ENCODE measurements around the gene DNAJA3.

The DNAJA3 gene

DNA sequence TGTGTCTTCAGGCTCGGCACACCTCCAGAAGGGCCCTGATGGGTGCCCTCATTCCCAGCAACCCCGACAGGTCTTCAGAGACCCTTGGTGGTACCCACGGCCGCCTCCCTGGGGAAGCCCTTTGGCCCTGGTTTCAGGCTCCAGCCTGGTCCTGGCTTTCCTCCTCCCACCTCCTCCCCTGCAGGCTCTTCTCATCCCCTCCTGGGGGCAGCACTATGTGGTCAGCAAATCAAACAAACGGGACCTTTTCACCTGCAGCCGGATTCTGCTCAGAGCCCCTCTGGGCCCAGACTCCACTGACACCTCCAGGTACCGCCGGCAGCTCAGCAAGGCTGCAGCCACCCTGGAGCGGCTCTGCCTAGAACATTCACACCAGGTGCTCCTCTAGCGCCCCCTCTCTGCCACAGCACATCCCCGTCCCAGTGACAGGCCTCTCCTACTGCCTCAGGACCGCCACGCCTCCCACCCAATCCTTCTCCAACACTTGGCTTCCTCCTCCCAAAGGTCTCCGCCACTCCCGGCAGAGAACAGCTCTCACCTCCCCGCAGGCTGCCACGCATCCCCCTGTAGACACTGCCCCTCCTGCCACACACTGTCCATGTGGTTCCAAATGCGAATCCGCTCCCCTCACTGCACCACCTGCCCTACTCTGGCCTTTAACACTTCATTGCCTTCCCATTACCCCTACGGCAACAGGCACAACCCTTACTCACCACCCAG, 21.3 kb upstream of the DNAJA3 start:
- FAIRE-seq (no peak), DNase-seq (ENCODE audit: insufficient read length, low spot score) (no peak)

DNA sequence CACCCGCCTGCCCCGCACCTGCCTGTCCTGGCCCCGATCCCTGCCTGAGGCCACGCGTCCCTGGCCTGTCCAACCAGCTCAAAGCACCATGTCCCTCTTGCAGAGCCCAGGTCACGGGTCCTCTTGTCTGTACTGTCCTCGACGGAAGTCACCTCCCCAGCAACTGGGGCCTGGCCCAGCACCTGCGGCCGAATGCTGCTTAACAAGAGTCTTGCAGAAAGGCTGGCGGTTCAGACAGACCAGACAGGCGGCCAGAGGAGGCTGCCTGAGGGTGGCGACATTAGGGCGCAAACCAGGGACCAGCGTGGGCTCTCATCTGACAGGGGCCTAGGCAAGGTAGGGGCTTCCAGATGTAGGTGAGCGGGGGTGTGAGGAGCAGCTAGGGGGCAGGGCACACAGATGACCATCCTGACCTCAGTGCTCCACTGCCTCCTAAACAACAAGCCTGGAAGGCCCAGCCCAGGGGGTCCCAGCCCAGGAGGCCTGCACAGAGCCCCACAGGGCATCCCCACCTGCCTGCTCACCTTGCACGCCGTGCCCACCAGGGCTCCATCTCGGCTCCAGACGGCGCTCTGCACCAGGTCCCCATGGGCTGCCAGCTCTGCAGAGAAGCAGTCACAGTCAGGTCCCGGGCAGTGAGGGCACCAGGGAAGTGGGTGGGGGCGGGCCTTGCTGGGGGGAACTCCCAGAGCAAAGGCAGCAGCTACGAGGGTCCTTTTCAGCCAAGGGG, 20.5 kb upstream of the DNAJA3 start:
- DNase-seq (ENCODE audit: insufficient read length, low spot score) (no peak), FAIRE-seq (no peak)

DNA sequence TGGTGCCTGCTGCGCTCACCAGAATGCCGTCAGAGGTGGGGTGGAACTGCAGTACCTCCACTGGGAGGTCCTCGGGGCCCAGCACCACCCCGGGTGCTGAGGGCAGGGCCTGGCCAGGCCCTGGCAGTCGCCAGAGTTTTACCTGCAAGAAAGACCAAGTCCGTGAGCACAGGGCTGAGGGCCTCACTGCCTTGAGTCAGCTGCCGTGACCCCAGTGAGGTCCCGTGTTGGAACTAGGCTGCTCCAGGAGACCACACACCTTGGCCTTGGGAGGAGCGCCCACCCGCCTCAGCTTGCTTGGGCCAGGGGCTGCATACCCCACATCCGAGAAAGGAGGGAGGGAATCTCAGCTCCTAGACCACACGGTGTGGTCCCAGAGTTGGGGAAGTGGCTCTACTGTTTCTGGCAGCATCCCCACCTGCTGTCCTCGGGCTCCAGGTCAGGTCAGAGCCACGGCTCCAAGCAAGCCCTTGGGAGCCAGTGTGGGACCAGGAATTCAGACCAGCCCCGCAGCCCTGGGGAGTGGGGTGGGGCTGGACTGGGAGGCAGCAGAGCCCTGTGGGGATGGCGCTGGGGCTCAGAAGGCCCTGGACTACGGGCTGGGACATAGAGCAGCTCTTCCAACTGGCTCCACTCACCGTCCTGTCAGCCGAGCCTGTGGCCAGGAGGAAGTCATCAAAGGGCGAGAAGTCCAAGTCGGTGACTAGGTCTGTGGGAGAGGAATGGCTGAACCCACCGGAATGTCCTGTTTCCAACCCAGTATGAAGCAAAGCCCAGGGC, 17.9 kb upstream of the DNAJA3 start:
- DNase-seq (ENCODE audit: insufficient read length, low spot score), result no peak
- no peak for FAIRE-seq

DNA sequence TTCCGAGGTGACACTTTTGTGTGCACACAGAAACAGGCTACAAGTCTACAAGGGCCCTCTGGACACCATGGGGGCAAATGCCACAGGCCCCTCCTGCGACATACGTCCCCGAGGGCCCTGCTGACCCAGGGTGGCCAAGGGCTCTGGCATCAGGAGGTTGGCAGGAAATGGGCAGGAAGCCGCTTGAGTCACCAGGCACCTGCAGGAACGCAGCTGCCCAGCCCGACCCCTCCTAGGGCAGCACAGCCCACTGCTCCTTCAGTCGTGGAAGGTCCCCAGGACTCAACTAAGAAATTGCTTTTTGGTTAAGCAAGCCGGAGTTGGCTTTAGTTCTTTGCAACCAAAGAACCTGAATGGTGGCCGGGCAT, 17.4 kb upstream of the DNAJA3 start:
- DNase-seq (ENCODE audit: insufficient read length, low spot score) (no peak), FAIRE-seq (no peak)

DNA sequence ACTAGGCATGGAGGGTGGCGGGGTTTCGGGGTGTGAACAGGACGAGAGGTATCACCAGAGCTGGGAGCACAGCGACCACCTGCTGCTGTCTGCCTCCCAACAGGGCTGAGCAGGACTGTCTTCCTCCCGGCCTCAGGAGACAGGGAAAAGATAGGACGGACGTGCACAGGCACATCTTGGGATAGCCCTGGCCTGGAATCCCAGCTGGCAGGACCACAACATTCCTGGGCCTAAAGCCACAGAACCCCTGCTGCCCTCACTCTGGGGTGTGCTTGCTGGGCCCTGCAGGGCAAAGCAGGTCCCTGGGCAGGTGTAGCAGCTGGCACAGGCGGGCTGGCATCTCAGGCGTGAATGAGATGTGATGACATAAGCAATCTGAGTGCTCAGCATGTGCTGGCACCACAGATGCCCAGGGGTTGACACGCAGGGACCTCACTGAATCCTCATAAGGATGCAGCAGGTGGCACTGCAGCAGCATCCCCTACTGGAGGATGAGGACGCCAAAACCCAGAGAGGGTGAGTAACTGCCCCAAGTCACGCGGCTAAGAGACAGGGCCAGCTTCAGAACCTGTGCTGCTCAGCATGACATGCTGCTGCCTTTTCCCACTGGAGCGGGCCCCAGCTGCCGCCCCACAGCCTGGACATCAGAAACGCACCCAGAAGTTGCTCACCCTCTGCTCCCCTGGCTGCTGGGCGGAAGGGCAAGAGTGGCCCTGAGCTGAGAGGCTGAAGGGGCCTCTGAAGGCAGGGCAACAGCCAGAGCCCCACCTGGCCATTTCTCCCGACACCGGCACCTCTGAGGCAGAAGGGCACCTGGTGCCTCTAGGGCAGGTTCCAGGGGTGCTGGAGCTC, 16.4 kb upstream of the DNAJA3 start:
- FAIRE-seq (no peak), DNase-seq (ENCODE audit: insufficient read length, low spot score) (no peak)

DNA sequence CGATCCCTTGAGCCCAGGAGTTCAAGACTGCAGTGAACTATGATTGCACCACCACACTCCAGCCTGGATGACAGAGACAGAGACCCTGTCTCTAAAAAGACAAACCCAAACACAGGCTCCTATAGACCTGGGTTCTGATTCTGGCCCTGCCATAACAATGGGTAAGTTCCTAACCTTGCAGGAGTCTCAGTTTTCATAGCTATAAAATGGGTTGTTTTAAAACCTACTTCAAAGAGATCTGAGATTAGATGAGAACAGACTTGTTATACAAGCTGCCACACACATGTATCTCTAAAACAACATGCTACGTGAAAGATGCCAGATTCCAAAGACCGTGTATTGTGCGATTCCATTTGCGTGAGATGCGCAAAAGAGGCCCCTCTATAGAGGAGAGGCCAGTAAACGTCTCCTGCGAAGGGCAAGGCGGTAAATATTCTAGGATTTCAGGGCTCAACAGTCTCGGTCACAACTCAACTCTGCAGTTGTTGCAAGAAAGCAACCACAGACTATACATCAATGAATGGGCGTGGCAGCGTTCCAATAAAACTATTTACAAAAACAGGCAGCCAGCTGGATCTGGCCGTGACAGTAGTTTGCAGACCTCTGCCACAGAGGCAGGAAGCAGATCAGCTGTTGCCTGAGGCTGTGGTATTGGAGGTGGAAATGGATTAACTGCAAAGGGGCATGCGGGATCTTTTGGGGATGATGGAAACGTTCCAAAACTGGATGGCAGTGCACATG, 15.2 kb upstream of the DNAJA3 start:
- no peak for FAIRE-seq
- DNase-seq (ENCODE audit: insufficient read length, low spot score), result no peak

DNA sequence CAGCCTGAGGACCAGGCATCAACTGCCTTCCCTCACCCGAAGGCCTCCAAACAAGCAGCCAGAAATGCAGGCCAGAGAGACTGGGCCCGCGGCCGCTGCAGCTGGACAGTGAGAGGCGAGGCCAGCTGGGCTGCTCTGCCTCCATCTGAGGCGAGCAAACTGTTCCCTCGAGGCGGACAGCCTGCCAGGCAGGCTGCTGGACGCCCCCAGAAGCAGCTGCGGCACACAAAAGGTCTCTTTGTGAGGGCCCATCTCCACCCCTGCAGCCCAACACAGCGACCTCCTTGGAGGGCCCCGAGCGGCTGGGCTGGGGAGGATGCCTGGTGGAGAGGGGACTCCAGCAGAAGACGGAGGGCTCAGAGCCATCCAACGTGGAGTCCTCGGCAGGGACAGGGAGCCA, 14.0 kb upstream of the DNAJA3 start:
- no peak for DNase-seq (ENCODE audit: insufficient read length, low spot score)
- FAIRE-seq, result no peak

DNA sequence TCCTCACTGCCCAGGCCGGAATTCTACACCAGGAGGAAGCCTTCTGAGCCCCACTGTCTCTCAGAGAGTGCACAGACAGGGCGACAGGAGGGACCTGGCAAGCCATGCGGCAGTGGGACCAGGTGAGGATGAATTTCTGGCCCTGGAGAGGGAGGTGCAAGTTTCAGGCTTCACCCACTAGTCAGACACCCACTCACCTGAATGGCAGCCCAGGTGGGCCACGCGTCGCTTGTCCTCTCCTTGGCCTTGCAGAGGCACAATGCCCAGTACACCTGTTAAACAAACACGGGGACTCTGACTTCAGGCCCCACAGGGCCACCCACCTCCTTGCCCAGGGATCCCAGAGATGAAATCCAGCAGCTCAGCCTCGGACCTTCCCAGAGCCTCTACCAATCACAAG, 13.5 kb upstream of the DNAJA3 start:
- FAIRE-seq (no peak), DNase-seq (ENCODE audit: insufficient read length, low spot score) (no peak)

DNA sequence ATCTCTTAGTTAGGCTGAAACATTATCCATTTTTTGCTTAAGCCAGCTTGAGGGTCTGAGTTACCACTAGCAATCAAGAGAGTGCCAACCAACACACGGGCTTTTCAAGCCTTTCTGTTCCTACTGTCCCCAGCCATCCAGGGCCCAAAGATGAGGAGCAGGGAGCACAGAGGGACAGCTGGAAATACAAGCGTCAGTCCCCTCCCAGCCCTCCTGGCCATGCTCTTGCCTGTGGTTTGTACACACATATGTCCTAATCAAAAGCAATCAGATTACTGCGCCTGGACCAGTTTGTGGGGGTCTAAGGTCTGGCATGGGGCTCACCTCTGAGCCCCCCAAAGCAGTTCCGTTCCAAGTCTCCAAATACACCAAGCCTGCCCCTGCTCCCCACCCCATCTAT, 12.8 kb upstream of the DNAJA3 start:
- FAIRE-seq, result no peak
- no peak for DNase-seq (ENCODE audit: insufficient read length, low spot score)

DNA sequence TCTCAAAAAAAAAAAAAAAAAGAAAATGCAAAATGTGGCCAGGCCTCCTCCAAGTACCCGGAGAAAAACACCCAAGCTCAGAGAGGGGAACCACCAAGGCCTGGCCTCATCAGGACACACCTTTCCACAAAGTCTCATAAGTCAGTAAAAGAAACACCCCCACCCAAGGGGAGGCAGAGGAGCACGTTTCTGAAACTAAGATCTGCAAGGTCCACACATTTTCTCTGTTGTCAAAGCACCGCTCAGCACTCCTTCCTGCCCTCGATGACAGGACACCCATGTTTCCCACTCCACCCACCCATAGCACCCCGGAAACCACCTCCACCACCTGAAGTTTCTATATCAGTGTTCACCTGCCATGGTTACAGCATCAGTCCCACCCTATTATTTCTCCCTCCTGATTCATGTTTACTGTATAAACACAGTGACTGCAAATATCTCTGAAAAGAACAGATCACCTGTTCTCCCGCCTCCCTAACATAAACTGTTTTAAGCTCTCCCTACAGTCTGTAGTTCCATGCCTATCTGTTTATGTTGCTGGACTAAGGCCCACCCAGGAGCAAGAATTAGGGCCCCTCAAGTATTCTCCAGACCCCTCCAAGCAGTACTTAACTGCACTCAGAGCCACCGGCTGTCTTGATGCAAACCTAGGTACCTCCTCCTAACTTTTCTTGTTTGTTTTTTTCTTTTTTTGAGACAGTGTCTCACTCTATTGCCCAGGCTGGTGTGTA, 11.3 kb upstream of the DNAJA3 start:
- FAIRE-seq (no peak), DNase-seq (ENCODE audit: insufficient read length, low spot score) (no peak)

DNA sequence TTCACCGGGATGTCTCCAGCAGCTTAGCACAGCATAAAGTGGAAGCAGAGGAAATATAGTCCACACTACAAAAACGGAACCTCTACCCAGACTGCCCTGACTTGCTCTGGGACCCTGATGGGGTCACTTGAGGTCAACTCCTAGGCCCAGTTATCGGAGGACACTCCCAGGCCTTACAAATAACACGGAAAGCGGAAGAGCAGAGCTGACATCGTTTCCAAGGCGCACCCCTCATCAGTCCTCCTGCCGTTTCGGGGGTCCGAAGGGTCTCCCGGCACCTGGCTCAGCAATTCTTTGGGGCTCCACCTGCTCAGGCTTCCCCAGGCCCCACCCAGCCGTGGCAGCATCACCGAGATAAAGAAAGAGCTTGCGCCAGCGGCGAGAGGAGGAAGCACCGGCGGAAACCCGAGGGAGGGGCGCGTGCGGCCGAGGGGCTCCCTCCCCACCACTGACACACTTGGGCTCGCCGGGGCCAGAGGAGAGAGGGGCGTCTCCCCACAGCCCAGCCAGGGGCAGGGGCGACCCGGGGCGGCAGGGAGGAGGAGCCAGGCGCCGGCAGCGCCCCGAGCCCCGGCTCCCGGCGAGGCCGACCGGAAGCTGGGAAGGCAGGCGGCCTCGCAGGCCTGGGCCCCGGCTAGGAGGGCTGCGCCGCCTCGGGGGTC, 10.0 kb upstream of the DNAJA3 start:
- DNase-seq (ENCODE audit: insufficient read length, low spot score) (no peak), FAIRE-seq (no peak)

DNA sequence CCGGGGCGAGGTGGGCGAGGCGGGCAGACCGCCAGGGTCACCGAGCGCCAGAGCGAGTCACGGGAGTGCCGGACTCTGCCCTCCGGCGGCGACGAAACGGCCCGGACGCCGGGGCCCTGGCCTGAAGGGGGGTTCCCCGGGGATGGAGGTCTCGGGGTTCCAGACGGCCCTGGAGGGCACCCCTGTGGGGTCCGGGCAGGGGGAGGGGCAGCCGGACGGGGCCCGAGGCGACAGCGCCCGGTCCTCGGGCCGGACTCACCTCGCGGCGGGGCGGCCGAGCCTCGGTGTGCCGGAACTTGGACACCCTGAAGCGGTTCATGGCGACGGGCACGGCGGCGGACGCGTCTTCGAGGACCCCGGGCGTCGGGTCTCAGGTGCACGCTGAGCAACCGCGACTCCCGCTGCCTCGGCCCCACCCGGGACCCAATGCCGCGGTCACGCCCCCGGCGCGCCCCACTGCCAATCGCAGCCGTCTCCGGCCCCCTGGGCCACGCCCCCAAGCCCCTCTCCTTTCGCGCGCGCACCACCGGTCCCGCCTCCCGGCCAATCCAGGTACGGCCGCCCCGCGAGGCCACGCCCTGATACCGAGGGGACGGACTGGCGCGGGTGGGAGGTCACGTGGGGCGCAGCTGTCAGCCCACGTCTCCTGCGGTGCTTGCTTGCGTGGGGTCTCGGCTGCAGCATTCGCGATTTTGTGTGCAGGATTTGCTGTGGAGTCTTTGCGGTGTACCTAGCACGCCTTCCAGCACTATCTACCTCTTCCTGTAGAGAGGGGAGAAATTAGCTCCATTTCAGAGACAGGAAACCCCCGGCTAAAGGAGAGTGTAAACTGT, 9.3 kb upstream of the DNAJA3 start, which contains the start of gene CORO7:
TSS of gene CORO7 (minus strand) at position 397 of the 833 bp plus-strand sequence. CDS start at position 319, 78 bp downstream.
- FAIRE-seq, result peak; percentile 86

DNA sequence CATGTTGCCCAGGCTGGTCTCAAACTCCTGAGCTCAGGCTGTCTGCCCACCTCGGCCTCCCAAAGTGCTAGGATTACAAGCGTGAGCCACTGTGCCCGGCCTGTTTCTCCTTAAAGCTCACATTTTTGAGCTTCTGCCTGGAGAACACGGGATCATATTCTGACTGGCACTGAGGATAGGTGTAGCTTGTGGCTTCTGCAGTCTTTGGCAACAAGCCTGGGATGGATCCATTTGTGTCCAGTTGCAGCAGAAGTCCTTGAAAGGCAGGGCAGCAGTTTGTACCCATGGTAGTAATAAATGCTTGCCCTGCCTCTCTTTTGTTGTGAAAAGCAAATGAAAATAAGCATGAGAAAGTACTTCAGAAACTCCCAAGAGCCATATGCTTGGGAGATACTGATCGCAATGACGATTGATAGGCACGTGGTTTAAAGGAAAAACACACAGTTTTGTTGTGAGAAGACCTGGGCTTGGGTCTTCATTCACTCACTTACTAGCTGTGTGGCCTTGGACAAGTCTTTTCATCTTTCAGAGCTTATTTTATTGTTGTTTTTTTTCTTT, 6.2 kb upstream of the DNAJA3 start:
- no peak for FAIRE-seq
- no peak for DNase-seq (ENCODE audit: insufficient read length, low spot score)

More for the DNA sequence above, 9.3 kb upstream of the DNAJA3 start, which contains the start of gene CORO7:
- DNase-seq (ENCODE audit: insufficient read length, low spot score), result peak; percentile 93

DNA sequence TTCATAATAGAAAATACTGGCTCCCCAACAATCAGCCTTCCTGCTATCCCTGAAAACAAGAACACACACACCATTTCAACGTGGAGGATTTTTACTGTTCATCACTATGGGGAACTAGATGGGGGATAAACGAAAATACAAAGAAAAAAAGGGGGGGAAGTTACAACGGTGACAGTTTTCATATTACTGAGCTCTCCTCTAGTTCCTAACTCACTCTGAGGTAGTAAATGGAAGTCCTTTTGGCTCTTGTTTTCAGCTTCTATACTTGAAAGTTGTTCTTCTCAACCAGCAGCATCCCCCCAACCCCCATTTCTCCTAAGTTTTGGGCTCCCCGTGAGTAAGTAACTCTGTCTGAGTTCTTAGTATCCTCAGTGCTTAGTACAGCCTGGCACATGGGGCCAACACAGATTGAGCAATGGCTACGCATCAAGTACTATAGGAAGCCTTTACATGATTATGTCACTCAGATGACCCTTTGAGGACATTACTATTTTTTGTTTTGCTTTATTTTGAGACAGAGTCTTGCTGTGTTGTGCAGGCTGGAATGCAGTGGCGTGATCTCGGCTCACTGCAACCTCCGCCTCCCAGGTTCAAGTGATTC, 5.1 kb upstream of the DNAJA3 start:
- DNase-seq (ENCODE audit: insufficient read length, low spot score) (no peak), FAIRE-seq (no peak)

DNA sequence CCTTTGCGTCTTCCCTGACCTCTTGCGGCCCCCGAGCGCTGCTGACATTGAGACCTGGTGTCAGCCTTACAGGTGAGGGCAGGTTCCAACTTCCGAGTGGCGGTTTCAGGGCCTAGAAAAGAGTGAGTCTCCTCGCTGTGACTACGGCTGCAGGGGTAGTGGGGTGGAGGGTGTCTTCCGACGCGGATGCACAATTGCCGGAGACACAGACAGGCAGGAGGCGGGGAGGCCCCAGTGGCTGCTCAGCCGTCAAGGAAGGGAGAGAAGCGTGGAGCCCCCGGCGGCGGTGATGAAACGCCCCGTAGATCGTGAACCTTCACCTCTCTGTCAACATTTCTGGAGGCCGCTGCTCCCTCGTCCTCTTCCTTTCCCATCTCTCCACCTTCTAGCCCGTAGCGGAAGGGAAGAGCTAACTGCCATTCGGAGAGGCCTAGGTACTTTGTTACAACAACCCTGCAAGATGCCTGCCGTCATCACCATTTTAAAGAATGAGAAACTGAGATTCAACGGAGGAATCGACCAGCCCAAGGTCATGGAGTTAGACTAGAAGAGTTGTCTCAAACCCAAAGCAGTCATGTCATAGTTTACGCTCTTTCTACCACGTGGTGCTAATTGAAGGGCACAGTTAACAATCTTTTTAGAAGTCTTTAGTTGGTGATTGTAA, 485 bp downstream of the DNAJA3 start:
- DNase-seq (ENCODE audit: insufficient read length, low spot score) (no peak), FAIRE-seq (no peak)

DNA sequence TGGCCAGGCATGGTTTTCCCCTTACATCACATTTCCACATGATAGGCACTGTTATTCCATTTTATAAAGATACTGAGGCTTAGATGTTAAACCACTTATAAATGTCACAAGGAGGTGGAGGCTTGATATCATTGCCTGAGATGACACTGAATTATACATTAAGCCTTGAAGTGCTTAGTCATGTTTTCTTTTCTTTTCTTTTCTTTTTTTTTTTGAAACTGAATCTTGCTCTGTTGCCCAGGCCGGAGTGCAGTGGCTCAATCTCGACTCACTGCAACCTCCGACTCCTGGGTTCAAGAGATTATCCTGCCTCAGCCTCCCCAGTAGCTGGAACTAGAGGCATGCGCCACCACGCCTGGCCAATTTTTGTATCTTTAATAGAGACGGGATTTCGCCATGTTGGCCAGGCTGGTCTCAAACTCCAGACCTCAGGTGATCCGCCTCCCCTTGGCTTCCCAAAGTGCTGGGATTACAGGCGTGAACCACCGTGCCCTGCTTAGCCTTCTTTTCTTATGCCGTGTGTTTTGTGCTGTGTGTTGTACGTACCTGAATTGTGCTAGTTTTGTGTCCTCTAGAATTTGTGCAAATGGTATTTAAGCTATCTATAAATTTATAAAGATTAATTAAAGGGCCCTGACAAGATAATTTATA, 1.2 kb downstream of the DNAJA3 start:
- no peak for DNase-seq (ENCODE audit: insufficient read length, low spot score)
- no peak for FAIRE-seq
